ENCODE measurements around the gene SMIM30.

DNA sequence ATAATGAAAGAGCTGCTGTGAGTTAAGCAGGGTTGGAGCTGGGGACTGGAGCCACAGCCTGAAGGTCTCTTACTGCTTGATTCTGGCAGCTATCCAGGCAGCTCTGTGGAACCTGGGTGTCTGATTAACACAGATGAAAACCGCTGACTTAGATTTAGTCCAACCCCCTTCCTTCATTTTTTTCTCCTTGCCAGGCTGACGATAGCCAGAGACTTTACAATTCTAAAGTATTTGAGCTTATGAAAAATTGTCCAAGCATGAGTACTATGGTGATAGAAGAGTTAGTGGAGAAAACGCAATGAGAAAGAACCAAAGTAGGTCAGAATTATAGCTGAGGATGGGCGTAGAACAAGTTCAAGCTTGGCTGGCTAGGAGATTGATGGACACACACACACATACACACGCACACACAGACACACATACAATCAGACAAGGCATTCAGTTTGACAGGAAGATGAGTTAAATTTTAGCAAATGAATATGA lies 18.2 kb downstream of the SMIM30 start:
- TF ChIP-seq SIN3A (IDR thresholded peaks at IDR 0.05; ENCODE audit: low read depth, low read length) (no peak), KDM1A (IDR thresholded peaks at IDR 0.05; ENCODE audit: borderline replicate concordance) (no peak)
- TF ChIP-seq, protein P1, sequence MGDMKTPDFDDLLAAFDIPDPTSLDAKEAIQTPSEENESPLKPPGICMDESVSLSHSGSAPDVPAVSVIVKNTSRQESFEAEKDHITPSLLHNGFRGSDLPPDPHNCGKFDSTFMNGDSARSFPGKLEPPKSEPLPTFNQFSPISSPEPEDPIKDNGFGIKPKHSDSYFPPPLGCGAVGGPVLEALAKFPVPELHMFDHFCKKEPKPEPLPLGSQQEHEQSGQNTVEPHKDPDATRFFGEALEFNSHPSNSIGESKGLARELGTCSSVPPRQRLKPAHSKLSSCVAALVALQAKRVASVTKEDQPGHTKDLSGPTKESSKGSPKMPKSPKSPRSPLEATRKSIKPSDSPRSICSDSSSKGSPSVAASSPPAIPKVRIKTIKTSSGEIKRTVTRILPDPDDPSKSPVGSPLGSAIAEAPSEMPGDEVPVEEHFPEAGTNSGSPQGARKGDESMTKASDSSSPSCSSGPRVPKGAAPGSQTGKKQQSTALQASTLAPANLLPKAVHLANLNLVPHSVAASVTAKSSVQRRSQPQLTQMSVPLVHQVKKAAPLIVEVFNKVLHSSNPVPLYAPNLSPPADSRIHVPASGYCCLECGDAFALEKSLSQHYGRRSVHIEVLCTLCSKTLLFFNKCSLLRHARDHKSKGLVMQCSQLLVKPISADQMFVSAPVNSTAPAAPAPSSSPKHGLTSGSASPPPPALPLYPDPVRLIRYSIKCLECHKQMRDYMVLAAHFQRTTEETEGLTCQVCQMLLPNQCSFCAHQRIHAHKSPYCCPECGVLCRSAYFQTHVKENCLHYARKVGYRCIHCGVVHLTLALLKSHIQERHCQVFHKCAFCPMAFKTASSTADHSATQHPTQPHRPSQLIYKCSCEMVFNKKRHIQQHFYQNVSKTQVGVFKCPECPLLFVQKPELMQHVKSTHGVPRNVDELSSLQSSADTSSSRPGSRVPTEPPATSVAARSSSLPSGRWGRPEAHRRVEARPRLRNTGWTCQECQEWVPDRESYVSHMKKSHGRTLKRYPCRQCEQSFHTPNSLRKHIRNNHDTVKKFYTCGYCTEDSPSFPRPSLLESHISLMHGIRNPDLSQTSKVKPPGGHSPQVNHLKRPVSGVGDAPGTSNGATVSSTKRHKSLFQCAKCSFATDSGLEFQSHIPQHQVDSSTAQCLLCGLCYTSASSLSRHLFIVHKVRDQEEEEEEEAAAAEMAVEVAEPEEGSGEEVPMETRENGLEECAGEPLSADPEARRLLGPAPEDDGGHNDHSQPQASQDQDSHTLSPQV (IDR thresholded peaks at IDR 0.05): no peak
